ENCODE results near the gene BMP7.

BMP7 gene

DNA sequence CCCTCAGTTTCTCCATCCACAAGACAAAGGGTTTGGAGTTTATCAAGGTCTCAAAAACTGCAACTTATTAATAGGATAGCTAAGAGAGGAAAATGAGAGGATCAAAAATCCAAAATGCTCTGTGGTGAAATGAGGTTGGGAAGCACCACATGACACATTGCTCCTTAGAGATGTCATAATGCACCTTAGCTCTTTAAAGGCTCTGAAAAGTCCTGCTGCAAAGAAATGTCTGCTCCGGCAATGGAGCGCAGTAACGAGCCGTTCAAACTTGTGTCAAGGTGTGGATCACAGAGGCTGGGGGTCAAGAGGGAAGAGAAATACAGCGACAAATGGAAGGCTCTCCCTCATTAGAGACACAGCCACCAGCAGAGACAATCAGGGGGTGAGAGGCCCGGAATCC lies 53.1 kb downstream of the BMP7 start:
- Histone ChIP-seq H3K9me3 (ENCODE audit: control insufficient read depth, low read length) (no peaks in the 10 kb centered on the region), H3K27me3 (replicated peaks; ENCODE audit: control insufficient read depth, insufficient read depth, low read length) (peaks cover 52% of the 10 kb centered on the region), H3K4me3 (ENCODE audit: low read length) (no peak overlapping the region), H3K36me3 (ENCODE audit: control insufficient read depth, insufficient read depth, low read length, severe bottlenecking) (no peaks in the 10 kb centered on the region), H3K4me1 (ENCODE audit: control insufficient read depth, insufficient read depth, low read length) (peaks cover 11% of the 10 kb centered on the region), H3K9ac (ENCODE audit: low read length) (no peak overlapping the region)
- DNase-seq (ENCODE audit: low read depth) = no peak

DNA sequence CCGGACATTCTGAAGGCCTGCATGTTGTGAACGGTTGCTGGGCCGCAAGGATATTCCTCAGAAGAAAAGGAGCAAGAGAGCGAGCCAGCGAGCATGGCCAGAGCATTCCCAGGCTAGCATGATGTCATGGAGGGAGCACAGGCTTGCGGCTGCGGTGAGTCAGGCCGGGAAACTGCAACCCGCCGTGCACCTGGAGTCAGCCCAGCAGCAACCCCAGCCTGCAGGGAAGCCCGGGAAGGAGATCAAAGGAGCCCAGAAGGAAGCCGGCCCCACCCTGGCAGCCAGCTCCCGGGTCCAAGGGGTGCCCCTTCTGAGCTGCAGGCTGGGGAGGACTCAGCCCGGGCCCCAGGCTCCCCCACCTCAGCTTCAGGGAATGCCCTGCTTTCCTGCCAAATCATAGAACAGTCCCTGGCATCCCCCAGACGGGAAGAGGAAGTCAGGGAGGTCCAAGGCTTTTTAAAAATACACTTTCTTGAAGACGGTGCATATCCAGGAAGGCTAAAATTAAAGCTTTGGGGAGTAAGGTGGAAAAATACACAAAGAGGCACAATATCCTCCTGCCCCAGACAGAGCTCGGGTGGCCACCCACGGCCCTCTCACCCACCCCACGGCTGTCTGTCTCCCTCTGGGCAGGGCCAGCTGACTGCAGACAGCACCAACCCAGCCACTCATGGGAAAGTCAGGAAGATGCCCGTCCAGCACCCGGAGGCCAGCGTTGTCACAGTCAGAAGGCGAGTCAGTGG lies 53.7 kb downstream of the BMP7 start:
- H3K9ac ChIP-seq (ENCODE audit: low read length) = no peak overlapping the region
- H3K36me3 ChIP-seq (ENCODE audit: control insufficient read depth, insufficient read depth, low read length, severe bottlenecking) = no peaks in the 10 kb centered on the region
- peak; percentile 77 for DNase-seq (ENCODE audit: low read depth)
- peaks cover 46% of the 10 kb centered on the region for H3K27me3 ChIP-seq (replicated peaks; ENCODE audit: control insufficient read depth, insufficient read depth, low read length)
- peaks cover 11% of the 10 kb centered on the region for H3K4me1 ChIP-seq (ENCODE audit: control insufficient read depth, insufficient read depth, low read length)
- no peaks in the 10 kb centered on the region for H3K9me3 ChIP-seq (ENCODE audit: control insufficient read depth, low read length)
- H3K4me3 ChIP-seq (ENCODE audit: low read length) = no peak overlapping the region

DNA sequence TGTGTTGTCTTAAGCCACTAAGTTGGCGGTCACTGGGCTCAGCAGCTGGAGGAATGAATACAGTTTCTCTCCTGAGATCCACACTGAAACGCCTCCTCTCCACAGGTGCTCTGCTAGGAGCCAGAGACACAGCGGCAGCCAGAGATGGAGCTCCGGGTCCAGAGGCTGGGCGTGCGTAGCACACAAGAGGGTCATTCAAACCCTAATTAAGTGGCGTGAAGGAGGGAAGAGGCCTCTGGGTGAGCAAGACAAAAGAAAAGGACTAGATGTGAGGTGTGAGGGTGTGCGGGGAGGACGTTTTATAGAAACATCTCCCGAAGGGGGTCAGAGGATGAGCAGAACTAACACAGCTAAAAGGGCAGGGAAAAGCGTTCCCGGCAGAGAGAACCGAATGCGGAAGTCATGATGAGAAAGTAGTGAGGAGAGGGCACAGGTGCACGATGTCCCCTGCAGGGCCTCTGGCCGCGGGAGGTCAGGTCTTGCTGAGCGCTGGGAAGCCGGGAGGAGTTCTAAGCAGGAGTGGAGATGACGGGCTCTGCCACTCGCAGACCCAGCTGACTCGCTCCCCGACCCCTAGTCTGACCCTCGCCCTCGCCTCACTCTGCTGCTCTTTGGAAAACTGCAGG lies 54.4 kb downstream of the BMP7 start:
- DNase-seq (ENCODE audit: low read depth) = no peak
- Histone ChIP-seq H3K36me3 (ENCODE audit: control insufficient read depth, insufficient read depth, low read length, severe bottlenecking) (no peaks in the 10 kb centered on the region), H3K4me3 (ENCODE audit: low read length) (no peak overlapping the region), H3K27me3 (replicated peaks; ENCODE audit: control insufficient read depth, insufficient read depth, low read length) (peaks cover 40% of the 10 kb centered on the region), H3K4me1 (ENCODE audit: control insufficient read depth, insufficient read depth, low read length) (peaks cover 11% of the 10 kb centered on the region), H3K9me3 (ENCODE audit: control insufficient read depth, low read length) (peaks cover 3% of the 10 kb centered on the region), H3K9ac (ENCODE audit: low read length) (no peak overlapping the region)

GRCh38 chr20:57211406-57211805 lies 55.0 kb downstream of the BMP7 start:
- H3K9ac ChIP-seq (ENCODE audit: low read length) = no peak overlapping the region
- H3K4me3 ChIP-seq (ENCODE audit: low read length) = no peak overlapping the region
- peaks cover 4% of the 10 kb centered on the region for H3K9me3 ChIP-seq (ENCODE audit: control insufficient read depth, low read length)
- DNase-seq (ENCODE audit: low read depth) = no peak
- H3K27me3 ChIP-seq (replicated peaks; ENCODE audit: control insufficient read depth, insufficient read depth, low read length) = peaks cover 35% of the 10 kb centered on the region
- H3K36me3 ChIP-seq (ENCODE audit: control insufficient read depth, insufficient read depth, low read length, severe bottlenecking) = no peaks in the 10 kb centered on the region
- peaks cover 11% of the 10 kb centered on the region for H3K4me1 ChIP-seq (ENCODE audit: control insufficient read depth, insufficient read depth, low read length)

DNA sequence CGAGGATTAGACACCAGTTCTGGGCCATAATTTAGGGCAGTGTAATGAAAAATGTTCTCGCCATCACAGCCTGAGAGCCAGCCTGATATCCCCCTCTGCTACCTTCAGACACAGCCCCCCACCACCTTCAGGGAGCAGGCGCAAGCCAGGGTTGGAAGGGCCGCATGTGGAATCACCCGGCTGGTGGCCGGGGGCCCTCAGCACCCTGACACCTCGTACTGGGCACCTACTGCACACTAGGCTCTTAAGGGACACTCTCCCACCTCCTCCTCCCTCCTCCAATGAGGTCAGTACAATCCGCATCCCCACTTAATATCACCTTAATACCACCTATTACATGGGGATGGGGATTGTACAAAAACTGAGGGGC lies 55.5 kb downstream of the BMP7 start:
- Histone ChIP-seq H3K27me3 (replicated peaks; ENCODE audit: control insufficient read depth, insufficient read depth, low read length) (peaks cover 32% of the 10 kb centered on the region), H3K4me3 (ENCODE audit: low read length) (no peak overlapping the region), H3K4me1 (ENCODE audit: control insufficient read depth, insufficient read depth, low read length) (peaks cover 14% of the 10 kb centered on the region), H3K9ac (ENCODE audit: low read length) (no peak overlapping the region), H3K9me3 (ENCODE audit: control insufficient read depth, low read length) (peaks cover 4% of the 10 kb centered on the region), H3K36me3 (ENCODE audit: control insufficient read depth, insufficient read depth, low read length, severe bottlenecking) (no peaks in the 10 kb centered on the region)
- no peak for DNase-seq (ENCODE audit: low read depth)

DNA sequence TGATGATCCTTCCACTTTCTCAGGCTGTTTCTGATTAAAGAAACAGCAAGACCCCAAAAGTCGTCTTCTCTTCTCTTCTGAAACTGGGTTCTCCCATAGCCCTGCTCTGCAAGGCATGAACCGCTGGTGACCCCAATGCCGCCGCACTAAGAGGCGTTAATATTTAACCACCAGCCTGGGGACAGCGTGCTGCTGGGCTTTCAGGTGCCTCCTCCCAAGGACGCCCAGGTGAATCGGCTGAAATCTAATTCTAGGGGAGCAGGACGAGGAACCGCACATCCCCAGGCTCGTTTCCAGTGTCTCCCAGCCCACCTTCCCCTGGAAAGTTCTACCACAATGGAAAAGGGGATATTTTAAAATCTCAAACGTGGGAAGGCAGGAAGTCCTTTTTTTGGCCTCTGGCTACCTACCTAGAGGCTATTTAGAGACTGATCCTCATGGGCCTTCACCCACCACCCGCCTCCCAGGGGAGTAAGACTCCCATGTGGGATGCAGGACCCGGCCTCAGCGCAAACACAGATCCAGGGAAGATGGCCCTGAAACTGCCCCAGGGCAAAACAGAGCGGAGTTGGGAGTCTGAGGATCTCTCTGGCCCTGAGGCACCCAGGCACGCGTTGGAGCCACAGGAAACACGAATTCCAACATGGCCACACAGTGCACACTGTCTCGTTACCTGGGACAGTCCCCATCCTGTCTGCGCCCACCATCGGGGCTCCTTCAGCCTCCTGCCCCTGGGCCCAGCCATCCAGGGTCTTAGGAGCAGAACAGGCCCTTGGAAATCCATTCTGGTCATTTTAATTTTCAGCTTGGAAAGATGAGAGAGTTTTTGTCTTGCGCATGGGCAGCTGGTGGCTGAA lies 56.2 kb downstream of the BMP7 start:
- no peak for DNase-seq (ENCODE audit: low read depth)
- H3K36me3 ChIP-seq (ENCODE audit: control insufficient read depth, insufficient read depth, low read length, severe bottlenecking) = no peaks in the 10 kb centered on the region
- H3K4me3 ChIP-seq (ENCODE audit: low read length) = no peak overlapping the region
- peaks cover 4% of the 10 kb centered on the region for H3K9me3 ChIP-seq (ENCODE audit: control insufficient read depth, low read length)
- peaks cover 26% of the 10 kb centered on the region for H3K27me3 ChIP-seq (replicated peaks; ENCODE audit: control insufficient read depth, insufficient read depth, low read length)
- H3K4me1 ChIP-seq (ENCODE audit: control insufficient read depth, insufficient read depth, low read length) = peaks cover 20% of the 10 kb centered on the region
- no peak overlapping the region for H3K9ac ChIP-seq (ENCODE audit: low read length)

- DNase-seq (ENCODE audit: low read depth) = no peak
- peaks cover 18% of the 10 kb centered on the region for H3K27me3 ChIP-seq (replicated peaks; ENCODE audit: control insufficient read depth, insufficient read depth, low read length)
- H3K4me3 ChIP-seq (ENCODE audit: low read length) = no peak overlapping the region
- no peak overlapping the region for H3K9ac ChIP-seq (ENCODE audit: low read length)
- peaks cover 4% of the 10 kb centered on the region for H3K9me3 ChIP-seq (ENCODE audit: control insufficient read depth, low read length)
- peaks cover 24% of the 10 kb centered on the region for H3K4me1 ChIP-seq (ENCODE audit: control insufficient read depth, insufficient read depth, low read length)
- no peaks in the 10 kb centered on the region for H3K36me3 ChIP-seq (ENCODE audit: control insufficient read depth, insufficient read depth, low read length, severe bottlenecking)
Observed at GRCh38 chr20:57209413-57209812, 57.0 kb downstream of the BMP7 start.

- H3K36me3 ChIP-seq (ENCODE audit: control insufficient read depth, insufficient read depth, low read length, severe bottlenecking) = no peaks in the 10 kb centered on the region
- no peak for DNase-seq (ENCODE audit: low read depth)
Observed at GRCh38 chr20:57208198-57208597, 58.2 kb downstream of the BMP7 start.

DNA sequence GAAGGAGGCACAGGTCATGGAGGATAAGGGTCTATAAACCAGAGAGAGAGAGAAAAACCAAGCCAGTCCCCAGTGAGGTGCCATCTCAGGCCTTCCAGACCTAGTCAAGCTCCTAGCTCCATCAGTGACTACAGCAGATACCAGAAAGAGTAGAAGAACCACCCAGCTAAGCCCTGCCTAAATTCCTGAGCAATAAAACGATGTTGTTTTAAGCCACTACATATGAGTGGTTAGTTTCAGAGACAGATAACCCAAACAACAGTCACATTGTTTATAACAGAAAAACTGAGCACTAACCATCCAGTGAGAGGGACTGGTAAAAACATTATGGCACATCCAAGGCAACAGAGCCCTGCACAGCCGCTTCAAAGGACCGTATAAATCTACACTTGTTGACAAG lies 59.2 kb downstream of the BMP7 start:
- Histone ChIP-seq H3K36me3 (ENCODE audit: control insufficient read depth, insufficient read depth, low read length, severe bottlenecking) (no peaks in the 10 kb centered on the region), H3K27me3 (replicated peaks; ENCODE audit: control insufficient read depth, insufficient read depth, low read length) (peaks cover 11% of the 10 kb centered on the region), H3K9ac (ENCODE audit: low read length) (no peak overlapping the region), H3K9me3 (ENCODE audit: control insufficient read depth, low read length) (peaks cover 4% of the 10 kb centered on the region), H3K4me1 (ENCODE audit: control insufficient read depth, insufficient read depth, low read length) (peaks cover 17% of the 10 kb centered on the region), H3K4me3 (ENCODE audit: low read length) (no peak overlapping the region)
- DNase-seq (ENCODE audit: low read depth) = no peak

More at GRCh38 chr20:57208198-57208597, 58.2 kb downstream of the BMP7 start:
- Histone ChIP-seq H3K4me1 (ENCODE audit: control insufficient read depth, insufficient read depth, low read length) (peaks cover 24% of the 10 kb centered on the region), H3K27me3 (replicated peaks; ENCODE audit: control insufficient read depth, insufficient read depth, low read length) (peaks cover 6% of the 10 kb centered on the region), H3K9me3 (ENCODE audit: control insufficient read depth, low read length) (peaks cover 4% of the 10 kb centered on the region), H3K4me3 (ENCODE audit: low read length) (no peak overlapping the region), H3K9ac (ENCODE audit: low read length) (no peak overlapping the region)

DNA sequence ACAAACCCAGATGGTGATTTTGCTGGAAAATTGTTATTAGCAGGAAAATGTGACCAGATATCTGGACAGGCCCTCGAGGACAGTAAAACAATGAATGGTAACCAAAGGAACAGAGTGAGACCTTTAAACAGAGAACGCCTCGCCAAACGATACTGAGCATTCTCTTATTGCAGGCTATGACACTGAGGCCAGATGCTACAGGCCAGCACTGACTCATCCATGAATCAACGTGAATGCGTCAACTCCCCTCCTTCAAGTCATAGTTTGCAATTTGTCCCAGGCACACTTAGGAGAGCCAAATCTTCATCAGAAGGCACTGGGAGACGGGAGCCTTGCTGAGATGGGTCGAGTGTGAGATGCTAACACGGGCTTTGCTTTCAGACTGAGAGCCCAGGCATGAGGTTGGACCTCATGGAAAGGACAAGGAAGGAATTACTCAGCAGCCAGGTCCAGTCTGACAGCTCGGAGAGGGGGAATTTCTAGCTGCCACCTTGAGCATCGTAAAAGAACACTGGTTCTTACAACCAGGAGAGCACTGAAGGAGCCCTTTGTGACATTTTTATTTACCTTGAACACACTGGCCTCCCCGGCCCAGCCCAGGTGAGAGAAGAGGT lies 60.7 kb downstream of the BMP7 start:
- no peaks in the 10 kb centered on the region for H3K36me3 ChIP-seq (ENCODE audit: control insufficient read depth, insufficient read depth, low read length, severe bottlenecking)
- H3K9me3 ChIP-seq (ENCODE audit: control insufficient read depth, low read length) = peaks cover 4% of the 10 kb centered on the region
- no peak overlapping the region for H3K9ac ChIP-seq (ENCODE audit: low read length)
- H3K27me3 ChIP-seq (replicated peaks; ENCODE audit: control insufficient read depth, insufficient read depth, low read length) = peaks cover 23% of the 10 kb centered on the region
- DNase-seq (ENCODE audit: low read depth) = peak; percentile 34
- H3K4me1 ChIP-seq (ENCODE audit: control insufficient read depth, insufficient read depth, low read length) = peaks cover 12% of the 10 kb centered on the region
- H3K4me3 ChIP-seq (ENCODE audit: low read length) = no peak overlapping the region

- no peaks in the 10 kb centered on the region for H3K36me3 ChIP-seq (ENCODE audit: control insufficient read depth, insufficient read depth, low read length, severe bottlenecking)
- peaks cover 12% of the 10 kb centered on the region for H3K4me1 ChIP-seq (ENCODE audit: control insufficient read depth, insufficient read depth, low read length)
- no peak overlapping the region for H3K9ac ChIP-seq (ENCODE audit: low read length)
- H3K9me3 ChIP-seq (ENCODE audit: control insufficient read depth, low read length) = peaks cover 4% of the 10 kb centered on the region
- no peak overlapping the region for H3K4me3 ChIP-seq (ENCODE audit: low read length)
- H3K27me3 ChIP-seq (replicated peaks; ENCODE audit: control insufficient read depth, insufficient read depth, low read length) = peaks cover 27% of the 10 kb centered on the region
- DNase-seq (ENCODE audit: low read depth) = no peak
Observed at GRCh38 chr20:57203986-57204385, 62.5 kb downstream of the BMP7 start.

Data from adipocyte (in vitro differentiated cells).